Liver (tissue), 3 donors: ENCODE data around the gene WDHD1.

Experiments used
- CTCF ChIP-seq: fragments of 150-350 bp; IDR thresholded peaks from 2 replicates; pipeline ENCODE4 v1.5.1; 2017; ENCODE audit warnings: improper control_type of control experiment, low read depth, low read length; ENCODE audit not compliant: missing input control
- GABPA ChIP-seq, 2 donors: IDR thresholded peaks in 1 of 2; conservative IDR thresholded peaks in 1 of 2; 2 replicates each; pipeline ENCODE4 v1.6.1; 2016; ENCODE audit warnings: antibody characterized with exemption in 2 of 2, mild to moderate bottlenecking in 1 of 2, moderate library complexity in 1 of 2
- JUND ChIP-seq, 2 donors: IDR thresholded peaks; 2 replicates each; pipeline ENCODE4 v1.6.1; 2016; ENCODE audit warnings: antibody characterized with exemption in 2 of 2
- SP1 ChIP-seq: IDR thresholded peaks from 2 replicates; pipeline ENCODE4 v1.6.1; 2018; ENCODE audit warnings: antibody characterized with exemption, mild to moderate bottlenecking
- TF ChIP-seq, protein P1 (sequence below): IDR thresholded peaks from 2 replicates; pipeline ENCODE4 v1.6.1; 2016; ENCODE audit warnings: antibody characterized with exemption, mild to moderate bottlenecking
- donor health status: healthy.
- donor health status: healthy.

DNA sequence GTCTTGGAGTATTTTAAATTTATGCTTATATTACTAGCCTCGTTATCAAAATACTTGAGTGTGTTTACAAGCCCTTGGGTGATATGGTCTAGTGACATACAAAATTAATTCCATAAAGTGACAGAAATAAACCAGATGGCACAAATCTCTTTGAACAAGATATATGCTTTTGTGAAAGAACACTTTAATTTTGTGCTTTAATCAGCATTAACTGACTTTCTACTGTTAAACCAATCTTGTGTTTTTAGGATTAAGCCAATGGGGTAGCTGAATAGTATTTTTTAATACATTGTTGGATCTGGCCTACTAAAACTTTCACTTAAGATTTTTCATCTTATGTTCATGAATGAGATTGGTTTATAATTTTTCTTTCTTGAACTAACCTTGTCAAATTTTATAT is 93.9 kb downstream of the WDHD1 start:
- no peak for TF ChIP-seq CTCF
- TF ChIP-seq, protein P1, sequence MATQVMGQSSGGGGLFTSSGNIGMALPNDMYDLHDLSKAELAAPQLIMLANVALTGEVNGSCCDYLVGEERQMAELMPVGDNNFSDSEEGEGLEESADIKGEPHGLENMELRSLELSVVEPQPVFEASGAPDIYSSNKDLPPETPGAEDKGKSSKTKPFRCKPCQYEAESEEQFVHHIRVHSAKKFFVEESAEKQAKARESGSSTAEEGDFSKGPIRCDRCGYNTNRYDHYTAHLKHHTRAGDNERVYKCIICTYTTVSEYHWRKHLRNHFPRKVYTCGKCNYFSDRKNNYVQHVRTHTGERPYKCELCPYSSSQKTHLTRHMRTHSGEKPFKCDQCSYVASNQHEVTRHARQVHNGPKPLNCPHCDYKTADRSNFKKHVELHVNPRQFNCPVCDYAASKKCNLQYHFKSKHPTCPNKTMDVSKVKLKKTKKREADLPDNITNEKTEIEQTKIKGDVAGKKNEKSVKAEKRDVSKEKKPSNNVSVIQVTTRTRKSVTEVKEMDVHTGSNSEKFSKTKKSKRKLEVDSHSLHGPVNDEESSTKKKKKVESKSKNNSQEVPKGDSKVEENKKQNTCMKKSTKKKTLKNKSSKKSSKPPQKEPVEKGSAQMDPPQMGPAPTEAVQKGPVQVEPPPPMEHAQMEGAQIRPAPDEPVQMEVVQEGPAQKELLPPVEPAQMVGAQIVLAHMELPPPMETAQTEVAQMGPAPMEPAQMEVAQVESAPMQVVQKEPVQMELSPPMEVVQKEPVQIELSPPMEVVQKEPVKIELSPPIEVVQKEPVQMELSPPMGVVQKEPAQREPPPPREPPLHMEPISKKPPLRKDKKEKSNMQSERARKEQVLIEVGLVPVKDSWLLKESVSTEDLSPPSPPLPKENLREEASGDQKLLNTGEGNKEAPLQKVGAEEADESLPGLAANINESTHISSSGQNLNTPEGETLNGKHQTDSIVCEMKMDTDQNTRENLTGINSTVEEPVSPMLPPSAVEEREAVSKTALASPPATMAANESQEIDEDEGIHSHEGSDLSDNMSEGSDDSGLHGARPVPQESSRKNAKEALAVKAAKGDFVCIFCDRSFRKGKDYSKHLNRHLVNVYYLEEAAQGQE = no peak
- TF ChIP-seq JUND (IDR thresholded peaks at IDR 0.05) = no peak
- TF ChIP-seq GABPA (IDR thresholded peaks at IDR 0.05 in 1 of 2, conservative IDR thresholded peaks at IDR 0.05 in 1 of 2) = no peak
- no peak for TF ChIP-seq SP1
